Ovary (tissue), 9 donors: ENCODE data around the gene PBLD. TPM values are rescaled to one million over a fixed set of nuclear protein-coding genes. Genes with fewer than 3 reads are reported as not detected.

Experiments
- DNase-seq, 5 donors: peaks; one replicate each; pipeline ENCODE4 v3.0.0-alpha.2; 2019 to 2020
- H3K27ac ChIP-seq, 2 donors: fragments of 200-600 bp; one replicate each; pipeline versions ENCODE4 v1.5.1 to v1.8.0; 2019 to 2022
- H3K27me3 ChIP-seq: fragments of 200-600 bp; one replicate; pipeline ENCODE4 v1.8.0; 2022
- H3K36me3 ChIP-seq: fragments of 200-600 bp; sonication (generic); one replicate; pipeline ENCODE4 v1.5.1; 2019
- H3K4me1 ChIP-seq: one replicate; pipeline ENCODE4 v1.8.1; 2013; ENCODE audit warnings: mild to moderate bottlenecking, moderate library complexity; ENCODE audit not compliant: insufficient read depth
- H3K4me3 ChIP-seq: fragments of 200-600 bp; sonication (generic); one replicate; pipeline ENCODE4 v1.5.1; 2017
- H3K9me3 ChIP-seq, 2 donors: fragments of 200-600 bp in 1 of 2; sonication (generic) in 1 of 2; one replicate each; pipeline versions ENCODE4 v1.5.1 to v1.8.1; 2013 to 2019; ENCODE audit warnings: mild to moderate bottlenecking in 1 of 2, moderate library complexity in 1 of 2
- CTCF ChIP-seq, 3 donors: fragments of 450-650 bp in 2 of 3; fragments of 200-600 bp in 1 of 3; IDR thresholded peaks; one replicate each; pipeline versions ENCODE4 v1.5.1 to v1.8.0; 2016 to 2022; ENCODE audit warnings: antibody characterized with exemption in 3 of 3, mild to moderate bottlenecking in 1 of 3
- EP300 ChIP-seq: sonication (generic); formaldehyde crosslinking; IDR thresholded peaks from one replicate; pipeline ENCODE4 v1.6.1; 2017; ENCODE audit warnings: antibody characterized with exemption
- POLR2A ChIP-seq: fragments of 450-650 bp; IDR thresholded peaks from one replicate; pipeline ENCODE4 v1.6.1; 2017; ENCODE audit warnings: antibody characterized with exemption, mild to moderate bottlenecking, moderate library complexity
- WGBS, 3 donors: extraction: QIAGEN DNeasy Blood & Tissue Kit in 1 of 3; methylation state at CpG; one replicate each; pipeline versions ENCODE4 v1.1.5 to v1.1.7; 2013 to 2017; 5-methylcytosine and 5-hydroxymethylcytosine counted together
- intact Hi-C, 4 donors: fragments of 100-400 bp; cut with DNase I; formaldehyde crosslinking; loops; one replicate each; pipeline versions ENCODE4 v1.11.0 to v1.15.1; 2022 to 2023
- polyA plus RNA-seq, 2 donors: library from polyadenylated mRNA; stranded (reverse); fragments of 200-250 nt in 1 of 2; fragments of 350-450 nt in 1 of 2; fragmentation: Illumina TruSeq in 1 of 2; extraction: RNeasy Lipid Tissue Mini Kit (QIAGEN cat#74804) in 1 of 2; gene quantifications; one replicate each; pipeline ENCODE4 v1.2.3, GENCODE V29; 2013 to 2014
- total RNA-seq, 7 donors: library from RNA; depleted of rRNA in 2 of 7; stranded (reverse); fragments of >200 nt in 2 of 7; fragmentation: NEBNext Ultra II Directional in 3 of 7; extraction: Animal tissue kit (Norgen Biotek cat#: 25700) in 3 of 7; gene quantifications; one replicate each; pipeline versions ENCODE4 v1.1.0 to v1.2.4, GENCODE V29; 2016 to 2023
- donor health status: DM: no; HTN: no; CAD: no; lungs with moderate emphysema.
- donor health status: DM: no; HTN: no; CAD: no.
- donor health status: Bipolar disorder and iron deficiency.
- donor health status: DM: yes; HTN: yes; CAD: no.
- donor health status: DM: no; HTN: no; CAD: no.
- donor health status: DM: yes; HTN: yes; CAD: no.

Gene PBLD
- total and polyA plus RNA-seq, 9 donors, result 2.5 to 7.8 (median 3.0) TPM

- no peaks in the 10 kb centered on the region for H3K27me3 ChIP-seq
- no peaks in the 10 kb centered on the region for H3K9me3 ChIP-seq
- TF ChIP-seq POLR2A (no peak), CTCF (IDR thresholded peaks at IDR 0.05) (no peak)
- 30 to 69% (median 32%) methylated on average over 2 of the region's 2 CpGs for WGBS, 3 donors
- no peak overlapping the region for H3K27ac ChIP-seq
- H3K36me3 ChIP-seq, result no peaks in the 10 kb centered on the region
- H3K4me3 ChIP-seq, result no peak overlapping the region
- intact Hi-C loops, result no loop called here
- no peak for DNase-seq
- no peaks in the 10 kb centered on the region for H3K4me1 ChIP-seq
Measured at GRCh38 chr10:68302503-68302823, 30.3 kb downstream of the PBLD start.

GRCh38 chr10:68301790-68302502 is 30.8 kb downstream of the PBLD start:
- H3K36me3 ChIP-seq, result no peaks in the 10 kb centered on the region
- intact Hi-C loops, result no loop called here
- TF ChIP-seq POLR2A (no peak), CTCF (IDR thresholded peaks at IDR 0.05) (peak in 2 of 3 donors; percentile 15 to 18)
- 45 to 50% (median 48%) methylated on average over 6 of the region's 6 CpGs for WGBS, 3 donors
- no peaks in the 10 kb centered on the region for H3K27me3 ChIP-seq
- no peaks in the 10 kb centered on the region for H3K9me3 ChIP-seq
- no peak for DNase-seq
- H3K4me1 ChIP-seq, result no peaks in the 10 kb centered on the region
- H3K27ac ChIP-seq, result no peak overlapping the region
- no peak overlapping the region for H3K4me3 ChIP-seq

GRCh38 chr10:68301301-68301700 is 31.4 kb downstream of the PBLD start:
- no peak for TF ChIP-seq EP300
- no peak for TF ChIP-seq POLR2A
- no peak for TF ChIP-seq CTCF (IDR thresholded peaks at IDR 0.05)
- no peak for DNase-seq
- 91 to 95% (median 93%) methylated on average over 3 of the region's 3 CpGs for WGBS, 3 donors
- Histone ChIP-seq H3K27ac (no peak overlapping the region), H3K9me3 (no peaks in the 10 kb centered on the region), H3K4me1 (no peaks in the 10 kb centered on the region), H3K36me3 (no peaks in the 10 kb centered on the region), H3K4me3 (no peak overlapping the region), H3K27me3 (no peaks in the 10 kb centered on the region)
- intact Hi-C loops, result no loop called here

GRCh38 chr10:68296843-68297663 is 35.7 kb downstream of the PBLD start:
- Histone ChIP-seq H3K4me1 (no peaks in the 10 kb centered on the region), H3K9me3 (no peaks in the 10 kb centered on the region), H3K36me3 (no peaks in the 10 kb centered on the region), H3K27me3 (no peaks in the 10 kb centered on the region), H3K4me3 (no peak overlapping the region), H3K27ac (no peak overlapping the region)
- intact Hi-C loops, result no loop called here
- WGBS, 3 donors, result 65 to 82% (median 76%) methylated on average over 9 of the region's 9 CpGs
- DNase-seq, result no peak
- TF ChIP-seq POLR2A (no peak), CTCF (IDR thresholded peaks at IDR 0.05) (no peak), EP300 (no peak)
